Measurements from ENCODE around the gene MELTF. TPM values are rescaled to one million over a fixed set of nuclear protein-coding genes. Genes with fewer than 3 reads are reported as not detected.

The MELTF gene
- total RNA-seq, 2 experiments from 2014 or later = 9.6 to 14.6 TPM

DNA sequence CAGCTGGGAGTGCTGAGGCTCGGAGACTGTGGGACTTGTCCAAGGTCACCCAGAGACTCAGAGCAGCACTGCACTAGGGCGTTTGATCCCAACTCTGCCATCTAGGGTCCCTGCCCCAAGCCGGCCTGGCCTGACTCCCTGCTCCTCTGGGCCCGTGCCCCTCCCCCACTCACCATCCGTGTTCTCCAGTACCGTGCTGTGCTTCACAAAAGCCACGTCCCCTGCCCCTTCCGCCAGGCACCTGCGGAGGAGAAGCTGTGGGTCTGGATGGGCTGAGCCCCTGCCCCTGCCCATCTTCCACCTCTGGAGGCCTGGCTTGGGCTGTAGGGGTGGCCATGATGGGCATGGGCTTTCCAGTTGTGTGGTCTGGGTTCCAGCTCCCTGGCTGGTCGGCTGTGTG is 8.4 kb downstream of the MELTF start:
- H3K27ac ChIP-seq (ENCODE audit: low read depth, low read length, poor library complexity, severe bottlenecking) = no peak overlapping the region
- H3K9me3 ChIP-seq (ENCODE audit: low read length) = no peaks in the 10 kb centered on the region
- peaks cover 25% of the 10 kb centered on the region for H3K4me1 ChIP-seq (ENCODE audit: insufficient read depth, low read length, poor library complexity, severe bottlenecking)
- H3K4me2 ChIP-seq (ENCODE audit: low read length) = no peak overlapping the region
- no peaks in the 10 kb centered on the region for H3K9me2 ChIP-seq (ENCODE audit: insufficient read depth, low read length)
- no peaks in the 10 kb centered on the region for H3K36me3 ChIP-seq (ENCODE audit: insufficient read depth, low read length)
- BruUV-seq (replicated peaks) = no TSS peak
- no peak for DNase-seq (ENCODE audit: low spot score)
- H3K79me2 ChIP-seq (ENCODE audit: insufficient read depth, low read depth, low read length) = no peaks in the 10 kb centered on the region
- no peaks in the 10 kb centered on the region for H4K20me1 ChIP-seq (ENCODE audit: insufficient read depth, low read length)
- no peak overlapping the region for H3K4me3 ChIP-seq (ENCODE audit: low read depth, low read length, poor library complexity, severe bottlenecking)
- CTCF ChIA-PET (ENCODE audit: unreplicated experiment) = no interaction called here
- TF ChIP-seq EZH2phosphoT487 (IDR thresholded peaks at IDR 0.05; ENCODE audit: borderline replicate concordance, low read depth, low read length) = no peak
- TF ChIP-seq, protein P1, sequence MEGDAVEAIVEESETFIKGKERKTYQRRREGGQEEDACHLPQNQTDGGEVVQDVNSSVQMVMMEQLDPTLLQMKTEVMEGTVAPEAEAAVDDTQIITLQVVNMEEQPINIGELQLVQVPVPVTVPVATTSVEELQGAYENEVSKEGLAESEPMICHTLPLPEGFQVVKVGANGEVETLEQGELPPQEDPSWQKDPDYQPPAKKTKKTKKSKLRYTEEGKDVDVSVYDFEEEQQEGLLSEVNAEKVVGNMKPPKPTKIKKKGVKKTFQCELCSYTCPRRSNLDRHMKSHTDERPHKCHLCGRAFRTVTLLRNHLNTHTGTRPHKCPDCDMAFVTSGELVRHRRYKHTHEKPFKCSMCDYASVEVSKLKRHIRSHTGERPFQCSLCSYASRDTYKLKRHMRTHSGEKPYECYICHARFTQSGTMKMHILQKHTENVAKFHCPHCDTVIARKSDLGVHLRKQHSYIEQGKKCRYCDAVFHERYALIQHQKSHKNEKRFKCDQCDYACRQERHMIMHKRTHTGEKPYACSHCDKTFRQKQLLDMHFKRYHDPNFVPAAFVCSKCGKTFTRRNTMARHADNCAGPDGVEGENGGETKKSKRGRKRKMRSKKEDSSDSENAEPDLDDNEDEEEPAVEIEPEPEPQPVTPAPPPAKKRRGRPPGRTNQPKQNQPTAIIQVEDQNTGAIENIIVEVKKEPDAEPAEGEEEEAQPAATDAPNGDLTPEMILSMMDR (conservative IDR thresholded peaks at IDR 0.05; ENCODE audit: low read length) = no peak
- intact Hi-C loops (cut with micrococcal nuclease; ENCODE audit: unreplicated experiment) = no loop called here
- no peak overlapping the region for H2AFZ ChIP-seq (ENCODE audit: low read length)
- POLR2A ChIA-PET = interaction anchor here (1.7 kb wide), 1 partner anchor 18 kb away, joined by 4 read pairs; no protein-coding TSS in a partner anchor

DNA sequence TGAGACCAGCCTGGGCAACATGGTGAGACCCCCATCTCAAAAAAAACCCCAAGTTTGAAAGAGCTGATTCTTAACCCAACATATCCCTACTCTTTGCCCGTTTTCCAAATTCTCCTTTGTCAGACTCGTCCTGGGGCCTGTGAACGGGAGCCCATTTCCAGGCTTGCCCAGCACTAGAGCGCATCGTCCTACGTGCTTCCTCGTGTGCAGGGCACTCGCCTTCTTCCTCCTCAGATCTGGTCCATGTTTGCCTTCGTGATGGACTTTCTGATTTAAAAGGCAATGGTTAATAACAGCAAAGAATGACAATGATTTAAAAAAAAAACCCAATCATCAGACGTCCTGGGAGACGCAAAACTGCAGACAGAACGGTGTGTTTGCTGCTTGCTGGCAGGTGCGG is 10.1 kb downstream of the MELTF start:
- H3K27ac ChIP-seq (ENCODE audit: low read depth, low read length, poor library complexity, severe bottlenecking) = no peak overlapping the region

DNA sequence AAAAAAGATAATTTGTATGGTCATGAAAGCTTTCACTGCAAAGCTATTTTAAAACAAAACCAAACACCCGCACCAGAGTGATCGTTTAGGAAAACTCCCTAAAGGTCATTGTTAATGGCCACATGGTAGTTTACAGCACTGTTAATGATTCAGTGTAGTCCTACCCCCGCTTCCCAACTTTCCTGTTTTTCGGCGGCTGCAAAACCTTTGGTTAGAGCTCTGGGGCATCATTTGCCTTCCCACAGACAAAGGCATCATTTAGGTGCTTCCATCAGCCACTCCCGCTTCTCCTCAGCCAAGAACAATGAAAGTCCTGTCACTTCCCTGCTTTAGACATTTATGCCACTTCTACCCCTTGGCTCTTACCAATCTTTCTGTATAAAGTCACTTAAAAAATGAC is 10.6 kb downstream of the MELTF start:
- H3K27ac ChIP-seq (ENCODE audit: low read depth, low read length, poor library complexity, severe bottlenecking) = no peak overlapping the region
- no peak for DNase-seq (ENCODE audit: low spot score)
- ChIA-PET CTCF (ENCODE audit: unreplicated experiment) (no interaction called here), POLR2A (interaction anchor here (0.7 kb wide), 1 partner anchor 778 kb away, joined by 3 read pairs; no protein-coding TSS in a partner anchor)
- H3K36me3 ChIP-seq (ENCODE audit: insufficient read depth, low read length) = no peaks in the 10 kb centered on the region
- H3K9me2 ChIP-seq (ENCODE audit: insufficient read depth, low read length) = no peaks in the 10 kb centered on the region
- BruUV-seq (replicated peaks) = no TSS peak
- H3K9me3 ChIP-seq (ENCODE audit: low read length) = no peaks in the 10 kb centered on the region
- intact Hi-C loops (cut with micrococcal nuclease; ENCODE audit: unreplicated experiment) = no loop called here
- no peaks in the 10 kb centered on the region for H3K79me2 ChIP-seq (ENCODE audit: insufficient read depth, low read depth, low read length)
- H3K4me1 ChIP-seq (ENCODE audit: insufficient read depth, low read length, poor library complexity, severe bottlenecking) = peaks cover 21% of the 10 kb centered on the region
- TF ChIP-seq, protein P1 (conservative IDR thresholded peaks at IDR 0.05; ENCODE audit: low read length) = no peak
- no peak for TF ChIP-seq EZH2phosphoT487 (IDR thresholded peaks at IDR 0.05; ENCODE audit: borderline replicate concordance, low read depth, low read length)
- no peak overlapping the region for H2AFZ ChIP-seq (ENCODE audit: low read length)
- no peak overlapping the region for H3K4me2 ChIP-seq (ENCODE audit: low read length)
- no peaks in the 10 kb centered on the region for H4K20me1 ChIP-seq (ENCODE audit: insufficient read depth, low read length)
- H3K4me3 ChIP-seq (ENCODE audit: low read depth, low read length, poor library complexity, severe bottlenecking) = no peak overlapping the region

More for the DNA sequence above, 10.1 kb downstream of the MELTF start:
- intact Hi-C loops (cut with micrococcal nuclease; ENCODE audit: unreplicated experiment) = no loop called here
- Histone ChIP-seq H3K79me2 (ENCODE audit: insufficient read depth, low read depth, low read length) (no peaks in the 10 kb centered on the region), H3K9me3 (ENCODE audit: low read length) (no peaks in the 10 kb centered on the region), H4K20me1 (ENCODE audit: insufficient read depth, low read length) (no peaks in the 10 kb centered on the region), H3K9me2 (ENCODE audit: insufficient read depth, low read length) (no peaks in the 10 kb centered on the region), H2AFZ (ENCODE audit: low read length) (no peak overlapping the region), H3K4me3 (ENCODE audit: low read depth, low read length, poor library complexity, severe bottlenecking) (no peak overlapping the region), H3K36me3 (ENCODE audit: insufficient read depth, low read length) (no peaks in the 10 kb centered on the region), H3K4me1 (ENCODE audit: insufficient read depth, low read length, poor library complexity, severe bottlenecking) (peaks cover 25% of the 10 kb centered on the region), H3K4me2 (ENCODE audit: low read length) (no peak overlapping the region)
- BruUV-seq (replicated peaks) = no TSS peak
- ChIA-PET POLR2A (no interaction called here), CTCF (ENCODE audit: unreplicated experiment) (no interaction called here)
- no peak for DNase-seq (ENCODE audit: low spot score)
- TF ChIP-seq, protein P1 (conservative IDR thresholded peaks at IDR 0.05; ENCODE audit: low read length) = no peak
- no peak for TF ChIP-seq EZH2phosphoT487 (IDR thresholded peaks at IDR 0.05; ENCODE audit: borderline replicate concordance, low read depth, low read length)

All from OCI-LY7 (cell line).